GM21515 (cell line): ENCODE data around the gene GPX5.
"Not testable (repeated sequence)": the region's sequence is repeated elsewhere in the genome, so short reads cannot be mapped to it uniquely, and the experiment has no call there.

Experiments
- ATAC-seq: cut with Tn5 transposase; IDR thresholded peaks from one replicate; pipeline ENCODE4 v1.9.1; 2021; ENCODE audit not compliant: unreplicated experiment

Gene GPX5

GRCh38 chr6:28525496-28526039 lies at the start of gene GPX5:
GPX5 (plus strand) TSS chr6:28525881; CDS start chr6:28526014, 133 bp downstream.
- ATAC-seq, result no peak

- no peak for ATAC-seq
These were observed 47.2 kb upstream of the GPX5 start for GRCh38 chr6:28478518-28478917.

GRCh38 chr6:28480253-28480932 lies 45.3 kb upstream of the GPX5 start:
- no peak for ATAC-seq

- no peak for ATAC-seq
These were observed 40.2 kb upstream of the GPX5 start for GRCh38 chr6:28485482-28485881.

GRCh38 chr6:28486533-28486932 lies 39.1 kb upstream of the GPX5 start:
- ATAC-seq, result no peak

GRCh38 chr6:28486988-28487742 lies 38.5 kb upstream of the GPX5 start:
- no peak for ATAC-seq

GRCh38 chr6:28488916-28489365 lies 36.7 kb upstream of the GPX5 start:
- ATAC-seq, result no peak

GRCh38 chr6:28489366-28490204 lies 36.1 kb upstream of the GPX5 start:
- ATAC-seq, result no peak

GRCh38 chr6:28490205-28490890 lies 35.3 kb upstream of the GPX5 start:
- no peak for ATAC-seq

- ATAC-seq, result no peak
These were observed 33.7 kb upstream of the GPX5 start for GRCh38 chr6:28491984-28492317.

GRCh38 chr6:28496099-28496779 lies 29.4 kb upstream of the GPX5 start:
- ATAC-seq, result no peak

GRCh38 chr6:28497306-28497705 lies 28.4 kb upstream of the GPX5 start:
- ATAC-seq, result no peak

- no peak for ATAC-seq
These were observed 27.8 kb upstream of the GPX5 start for GRCh38 chr6:28497893-28498292.

- no peak for ATAC-seq
These were observed 24.4 kb upstream of the GPX5 start for GRCh38 chr6:28501259-28501658.

GRCh38 chr6:28502136-28502535 lies 23.5 kb upstream of the GPX5 start:
- ATAC-seq, result not testable (repeated sequence)

GRCh38 chr6:28502709-28503305 lies 22.9 kb upstream of the GPX5 start:
- not testable (repeated sequence) for ATAC-seq

GRCh38 chr6:28505733-28506132 lies 19.9 kb upstream of the GPX5 start:
- ATAC-seq, result no peak

- ATAC-seq, result no peak
These were observed 18.7 kb upstream of the GPX5 start for GRCh38 chr6:28506807-28507475.

- ATAC-seq, result no peak
These were observed 13.9 kb upstream of the GPX5 start for GRCh38 chr6:28511628-28512300.
